Measurements from ENCODE around the gene PSMB9. TPM values are rescaled to one million over a fixed set of nuclear protein-coding genes. Genes with fewer than 3 reads are reported as not detected.

Gene PSMB9
- total and polyA plus RNA-seq, 4 donors: 14.4 to 183 (median 61.9) TPM

DNA sequence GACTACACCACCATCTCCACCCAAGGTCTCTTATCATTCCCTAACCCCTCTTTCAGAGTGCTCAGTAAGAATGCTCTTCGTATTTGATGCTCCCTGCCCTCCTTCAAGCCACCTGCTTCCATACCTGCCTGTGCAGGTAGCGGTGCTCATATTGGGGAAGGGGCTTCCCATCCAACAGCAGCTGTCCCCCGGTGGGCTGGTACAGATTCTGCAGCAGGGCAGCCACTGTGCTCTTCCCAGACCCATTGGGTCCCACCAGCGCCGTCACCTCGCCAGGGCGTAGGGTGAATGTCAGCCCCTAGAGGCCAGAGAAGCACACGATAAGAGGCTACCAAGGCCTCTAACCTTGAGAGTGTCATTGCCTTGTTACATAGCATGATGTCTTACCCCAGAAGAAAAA lies 6.2 kb upstream of the PSMB9 start:
- H3K4me3 ChIP-seq: no peak overlapping the region
- peaks cover 0 to 18% (median 4%) of the 10 kb centered on the region in 5 donors for H3K4me1 ChIP-seq (ENCODE audit: control insufficient read depth in 5 of 5, insufficient read depth in 5 of 5, low read length in 5 of 5)
- 93% methylated on average over 8 of the region's 8 CpGs for WGBS, 2 donors
- no peaks in the 10 kb centered on the region for H3K27me3 ChIP-seq (ENCODE audit: control insufficient read depth in 3 of 3, insufficient read depth in 3 of 3, low read length in 2 of 3)
- TF ChIP-seq, protein P1, sequence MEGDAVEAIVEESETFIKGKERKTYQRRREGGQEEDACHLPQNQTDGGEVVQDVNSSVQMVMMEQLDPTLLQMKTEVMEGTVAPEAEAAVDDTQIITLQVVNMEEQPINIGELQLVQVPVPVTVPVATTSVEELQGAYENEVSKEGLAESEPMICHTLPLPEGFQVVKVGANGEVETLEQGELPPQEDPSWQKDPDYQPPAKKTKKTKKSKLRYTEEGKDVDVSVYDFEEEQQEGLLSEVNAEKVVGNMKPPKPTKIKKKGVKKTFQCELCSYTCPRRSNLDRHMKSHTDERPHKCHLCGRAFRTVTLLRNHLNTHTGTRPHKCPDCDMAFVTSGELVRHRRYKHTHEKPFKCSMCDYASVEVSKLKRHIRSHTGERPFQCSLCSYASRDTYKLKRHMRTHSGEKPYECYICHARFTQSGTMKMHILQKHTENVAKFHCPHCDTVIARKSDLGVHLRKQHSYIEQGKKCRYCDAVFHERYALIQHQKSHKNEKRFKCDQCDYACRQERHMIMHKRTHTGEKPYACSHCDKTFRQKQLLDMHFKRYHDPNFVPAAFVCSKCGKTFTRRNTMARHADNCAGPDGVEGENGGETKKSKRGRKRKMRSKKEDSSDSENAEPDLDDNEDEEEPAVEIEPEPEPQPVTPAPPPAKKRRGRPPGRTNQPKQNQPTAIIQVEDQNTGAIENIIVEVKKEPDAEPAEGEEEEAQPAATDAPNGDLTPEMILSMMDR (IDR thresholded peaks at IDR 0.05; ENCODE audit: control extremely low read depth, extremely low read depth): no peak
- no peak overlapping the region for H3K27ac ChIP-seq (ENCODE audit: low read depth in 1 of 2, low read length in 1 of 2)
- DNase-seq (no peak), ATAC-seq (ENCODE audit: insufficient read depth, low FRiP score) (no peak)
- H3K36me3 ChIP-seq (ENCODE audit: control insufficient read depth in 4 of 4, insufficient read depth in 4 of 4, low read length in 4 of 4): peaks cover 7 to 51% (median 22%) of the 10 kb centered on the region in 4 donors
- H3K9me3 ChIP-seq (ENCODE audit: control insufficient read depth in 4 of 4, insufficient read depth in 3 of 4, low read length in 3 of 4): no peaks in the 10 kb centered on the region
- H3K9ac ChIP-seq (ENCODE audit: insufficient read depth in 1 of 2, low read length in 2 of 2): no peak overlapping the region

DNA sequence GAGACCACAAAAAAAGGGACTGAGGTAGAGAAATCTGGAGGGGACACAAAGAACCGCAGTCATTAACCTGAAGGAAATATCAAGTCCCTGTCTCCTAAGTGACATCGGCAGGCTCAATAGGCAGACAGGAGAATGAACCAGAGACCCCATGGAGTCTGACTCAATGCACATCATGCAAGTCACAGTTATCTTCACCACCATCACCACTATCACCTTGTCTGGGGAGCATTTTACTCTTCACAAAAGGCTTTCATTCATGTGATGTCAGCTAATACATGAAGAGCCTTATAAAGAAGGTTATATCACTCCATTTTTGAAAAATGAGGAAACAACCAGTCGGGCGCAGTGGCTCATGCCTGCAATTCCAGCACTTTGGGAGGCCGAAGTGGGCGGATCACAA lies 4.9 kb upstream of the PSMB9 start:
- Histone ChIP-seq H3K27ac (ENCODE audit: low read depth in 1 of 2, low read length in 1 of 2) (no peak overlapping the region), H3K4me3 (no peak overlapping the region), H3K27me3 (ENCODE audit: control insufficient read depth in 3 of 3, insufficient read depth in 3 of 3, low read length in 2 of 3) (no peaks in the 10 kb centered on the region), H3K9ac (ENCODE audit: insufficient read depth in 1 of 2, low read length in 2 of 2) (no peak overlapping the region), H3K9me3 (ENCODE audit: control insufficient read depth in 4 of 4, insufficient read depth in 3 of 4, low read length in 3 of 4) (no peaks in the 10 kb centered on the region), H3K36me3 (ENCODE audit: control insufficient read depth in 4 of 4, insufficient read depth in 4 of 4, low read length in 4 of 4) (peaks cover 7 to 51% (median 22%) of the 10 kb centered on the region in 4 donors), H3K4me1 (ENCODE audit: control insufficient read depth in 5 of 5, insufficient read depth in 5 of 5, low read length in 5 of 5) (peaks cover 0 to 18% (median 4%) of the 10 kb centered on the region in 5 donors)
- TF ChIP-seq, protein P1 (IDR thresholded peaks at IDR 0.05; ENCODE audit: control extremely low read depth, extremely low read depth): no peak
- ATAC-seq (ENCODE audit: insufficient read depth, low FRiP score) (no peak), DNase-seq (no peak)
- 78% methylated on average over 6 of the region's 6 CpGs for WGBS, 2 donors

DNA sequence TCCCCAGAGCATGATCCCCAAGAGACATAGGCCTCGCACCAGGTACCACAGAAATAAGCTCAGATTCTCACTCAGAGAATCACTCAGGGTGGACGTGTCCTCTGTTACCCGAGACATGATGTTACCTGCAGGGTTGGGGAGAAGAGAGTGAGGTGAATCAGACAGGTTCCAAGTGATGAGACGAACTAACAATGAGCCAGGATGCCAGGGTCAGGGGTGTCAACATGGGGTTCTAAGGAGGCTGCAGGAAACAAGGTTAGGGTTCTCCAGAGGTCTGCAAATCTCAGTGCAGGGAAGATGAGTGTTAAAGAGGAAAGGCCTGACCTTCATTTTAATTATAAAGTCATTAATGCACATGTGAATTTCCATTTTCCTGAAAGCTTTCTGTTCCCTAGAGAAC lies 3.0 kb upstream of the PSMB9 start:
- WGBS, 2 donors: 87 to 91% methylated on average over 4 of the region's 4 CpGs
- H3K4me3 ChIP-seq: no peak overlapping the region
- peak overlapping the region in 1 of 2 donors; percentile 32 for H3K27ac ChIP-seq (ENCODE audit: low read depth in 1 of 2, low read length in 1 of 2)
- H3K9ac ChIP-seq (ENCODE audit: insufficient read depth in 1 of 2, low read length in 2 of 2): no peak overlapping the region
- H3K4me1 ChIP-seq (ENCODE audit: control insufficient read depth in 5 of 5, insufficient read depth in 5 of 5, low read length in 5 of 5): peaks cover 0 to 20% (median 4%) of the 10 kb centered on the region in 5 donors
- peaks cover 7 to 46% (median 22%) of the 10 kb centered on the region in 4 donors for H3K36me3 ChIP-seq (ENCODE audit: control insufficient read depth in 4 of 4, insufficient read depth in 4 of 4, low read length in 4 of 4)
- TF ChIP-seq, protein P1 (IDR thresholded peaks at IDR 0.05; ENCODE audit: control extremely low read depth, extremely low read depth): no peak
- H3K9me3 ChIP-seq (ENCODE audit: control insufficient read depth in 4 of 4, insufficient read depth in 3 of 4, low read length in 3 of 4): no peaks in the 10 kb centered on the region
- ATAC-seq (ENCODE audit: insufficient read depth, low FRiP score) (no peak), DNase-seq (no peak)
- H3K27me3 ChIP-seq (ENCODE audit: control insufficient read depth in 3 of 3, insufficient read depth in 3 of 3, low read length in 2 of 3): peaks cover 0 to 10% (median 0%) of the 10 kb centered on the region in 3 donors

Data from lung (tissue), 12 donors.